IPS-11a (cell line): Measurements from ENCODE around the gene ZNF595.
"Not testable (repeated sequence)": the region's sequence is repeated elsewhere in the genome, so short reads cannot be mapped to it uniquely, and the experiment has no call there.

Experiments used
- H3K4me3 ChIP-seq: one replicate; pipeline ENCODE4 v1.5.1; 2013; ENCODE audit warnings: low read depth, low read length, control low read depth

Gene ZNF595

DNA sequence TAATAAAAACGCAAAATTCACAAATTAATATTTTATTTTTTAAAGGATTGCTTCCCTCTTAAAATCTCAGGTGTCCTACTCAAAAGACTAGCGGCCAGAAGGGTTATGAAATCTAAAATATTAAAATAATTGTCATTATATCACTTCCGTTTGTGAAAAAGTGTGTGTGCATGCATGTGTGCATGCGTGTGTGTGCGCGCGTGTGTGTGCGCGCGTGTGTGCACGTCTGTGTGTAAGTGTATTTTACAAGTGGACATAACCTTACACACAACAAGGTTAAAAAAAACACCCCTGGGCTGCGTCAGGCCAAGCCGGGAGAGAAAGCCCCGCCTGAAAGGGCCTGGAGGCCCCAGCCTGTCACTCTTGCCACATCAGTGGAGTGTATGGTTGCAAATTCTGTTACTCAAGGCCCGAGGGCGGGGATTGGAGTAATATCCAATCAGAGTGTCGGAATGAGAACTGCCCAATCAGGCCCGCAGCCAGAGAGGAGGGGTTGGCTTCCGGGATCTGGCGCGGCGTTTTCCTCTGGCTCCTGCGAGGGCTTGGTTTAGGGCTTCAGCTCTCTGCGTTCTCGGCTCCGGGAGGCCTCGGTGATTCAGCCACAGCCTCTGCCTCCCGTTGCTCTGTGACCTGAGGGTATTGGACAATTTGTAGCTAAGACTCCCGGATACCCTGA lies at the start of gene ZNF595:
Gene ZNF595 (plus strand): TSS at position 518 of the 676 bp plus-strand sequence. CDS start 168 bp downstream, outside the sequence.
- H3K4me3 ChIP-seq, result peak within 1 kb of the TSS; percentile 27

DNA sequence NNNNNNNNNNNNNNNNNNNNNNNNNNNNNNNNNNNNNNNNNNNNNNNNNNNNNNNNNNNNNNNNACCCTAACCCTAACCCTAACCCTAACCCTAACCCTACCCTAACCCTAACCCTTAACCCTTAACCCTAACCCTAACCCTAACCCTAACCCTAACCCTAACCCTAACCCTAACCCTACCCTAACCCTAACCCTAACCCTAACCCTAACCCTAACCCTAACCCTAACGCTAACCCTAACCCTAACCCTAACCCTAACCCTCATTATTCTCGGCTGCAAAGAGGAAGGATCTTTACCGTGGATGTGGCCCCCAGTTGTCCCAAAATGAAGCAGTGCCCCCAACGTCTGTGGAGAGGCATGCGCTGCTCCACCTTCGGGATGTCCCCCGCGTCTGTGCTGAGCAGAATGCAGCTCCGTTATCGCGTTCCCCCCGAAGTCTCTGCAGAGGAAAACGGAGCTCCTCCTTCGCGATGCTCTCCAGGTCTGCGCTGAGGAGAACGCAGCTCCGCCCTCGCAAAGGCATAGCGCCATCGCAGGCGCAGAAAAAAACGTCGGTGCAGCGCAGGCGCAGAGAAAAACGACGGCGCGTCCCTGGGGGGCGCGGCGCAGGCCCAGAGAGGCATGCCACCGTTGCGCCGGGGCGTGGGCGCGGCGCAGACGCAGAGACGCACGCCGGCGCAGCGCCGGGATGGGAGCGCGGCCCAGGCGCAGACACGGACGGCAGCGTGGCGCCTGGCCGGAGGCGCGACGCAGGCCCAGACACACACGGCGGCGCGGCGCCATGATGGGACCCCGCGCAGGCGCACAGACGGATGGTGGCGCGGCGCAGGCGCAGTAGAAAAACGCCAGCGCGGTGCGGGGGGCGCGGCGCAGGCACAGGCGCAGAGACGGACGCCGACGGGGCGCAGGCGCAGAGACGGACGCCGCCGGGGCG lies 42.9 kb upstream of the ZNF595 start:
- H3K4me3 ChIP-seq, result not testable (repeated sequence)

DNA sequence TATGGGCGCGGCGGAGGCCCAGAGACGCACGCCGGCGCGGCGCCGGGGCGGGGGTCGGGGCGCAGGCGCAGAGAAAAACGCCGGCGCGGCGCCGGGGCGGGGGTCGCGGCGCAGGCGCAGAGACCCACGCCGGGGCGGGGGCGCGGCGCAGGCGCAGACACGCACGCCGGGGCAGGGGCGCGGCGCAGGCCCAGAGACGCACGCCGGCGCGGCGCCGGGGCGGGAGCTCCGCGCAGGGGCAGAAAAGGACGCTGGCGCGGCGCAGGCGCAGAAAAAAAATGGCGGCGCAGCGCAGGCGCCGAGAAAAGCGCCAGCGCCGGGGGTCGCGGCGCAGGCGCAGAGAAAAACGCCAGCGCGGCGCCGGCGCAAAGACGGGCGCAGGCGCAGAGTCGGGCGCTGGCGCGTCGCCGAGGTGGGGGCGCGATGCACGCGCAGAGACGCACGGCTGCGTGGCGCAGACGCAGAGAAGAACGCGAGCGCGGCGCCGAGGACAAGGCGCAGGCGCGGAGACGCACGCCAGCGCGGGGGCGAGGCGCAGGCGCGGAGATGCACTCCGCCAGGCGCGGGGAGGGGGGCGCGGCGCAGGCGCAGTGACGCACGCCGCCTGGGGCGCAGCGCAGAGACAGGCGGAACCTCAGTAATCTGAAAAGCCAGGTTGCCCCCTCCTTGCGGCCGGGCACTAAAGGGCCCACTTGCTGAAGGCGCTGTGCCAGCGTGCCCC lies 41.9 kb upstream of the ZNF595 start:
- H3K4me3 ChIP-seq, result not testable (repeated sequence)

DNA sequence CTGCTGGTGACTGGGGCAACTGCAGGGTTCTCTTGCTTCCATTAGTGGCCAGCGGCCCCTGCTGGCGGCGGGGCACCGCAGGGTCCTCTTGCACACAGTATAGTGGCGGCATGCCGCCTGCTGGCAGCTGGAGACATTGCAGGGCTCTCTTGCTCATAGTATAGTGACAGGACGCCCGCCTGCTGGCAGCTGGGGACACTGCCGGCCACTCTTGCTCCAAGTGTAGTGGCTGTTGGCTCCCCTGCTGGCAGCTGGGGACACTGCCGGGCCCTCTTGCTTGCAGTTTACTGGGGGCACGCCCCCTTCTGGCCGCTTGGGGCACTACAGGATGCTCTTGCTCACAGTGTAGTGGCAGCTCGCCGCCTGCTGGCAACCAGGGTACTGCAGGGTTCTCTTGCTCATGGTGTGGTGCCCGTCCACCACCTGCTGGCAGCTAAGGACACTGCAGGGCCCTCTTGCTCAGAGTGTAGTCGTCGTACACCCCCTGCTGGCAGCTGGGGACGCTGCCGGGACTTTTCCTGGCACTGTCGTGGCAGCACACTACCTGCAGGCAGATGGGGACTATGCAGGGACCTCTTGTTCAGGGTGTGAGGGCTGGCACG lies 41.2 kb upstream of the ZNF595 start:
- not testable (repeated sequence) for H3K4me3 ChIP-seq

DNA sequence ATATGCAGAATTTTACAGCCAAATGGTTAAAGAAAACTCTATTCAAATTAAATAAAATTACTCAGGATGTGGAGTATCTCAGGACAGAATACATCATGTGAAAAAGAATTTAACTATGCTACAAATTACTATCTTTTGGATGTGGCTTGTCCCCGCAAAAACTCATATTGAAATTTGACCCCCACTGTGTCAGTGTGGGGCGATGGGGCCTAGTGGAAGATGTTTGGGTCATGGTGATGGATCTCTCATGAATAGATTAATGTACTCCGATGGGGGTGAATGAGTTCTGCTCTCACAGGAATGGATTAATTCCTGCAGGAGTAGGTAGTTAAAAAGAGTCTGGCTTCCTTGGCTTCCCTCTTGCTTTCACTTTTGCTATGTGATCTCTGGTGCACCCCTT lies 35.0 kb upstream of the ZNF595 start:
- not testable (repeated sequence) for H3K4me3 ChIP-seq

DNA sequence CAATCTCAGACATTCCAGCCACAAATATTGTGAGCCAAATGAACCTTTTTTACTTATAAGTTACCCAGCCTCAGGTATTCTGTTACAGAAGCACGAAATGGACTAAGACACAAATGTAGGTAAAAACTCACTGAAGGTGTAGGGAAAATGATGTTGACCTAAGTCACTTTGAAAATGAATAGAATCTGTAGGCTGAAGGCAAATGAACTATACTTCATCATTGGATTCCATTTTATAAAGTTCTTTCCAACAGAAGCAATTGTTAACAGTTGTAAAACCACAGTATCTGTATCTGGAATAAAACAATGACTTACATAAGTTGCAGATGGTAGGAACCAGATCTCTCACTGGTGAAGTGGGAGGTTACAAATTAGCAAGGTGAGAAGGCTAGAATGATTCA lies 34.5 kb upstream of the ZNF595 start:
- H3K4me3 ChIP-seq, result not testable (repeated sequence)

DNA sequence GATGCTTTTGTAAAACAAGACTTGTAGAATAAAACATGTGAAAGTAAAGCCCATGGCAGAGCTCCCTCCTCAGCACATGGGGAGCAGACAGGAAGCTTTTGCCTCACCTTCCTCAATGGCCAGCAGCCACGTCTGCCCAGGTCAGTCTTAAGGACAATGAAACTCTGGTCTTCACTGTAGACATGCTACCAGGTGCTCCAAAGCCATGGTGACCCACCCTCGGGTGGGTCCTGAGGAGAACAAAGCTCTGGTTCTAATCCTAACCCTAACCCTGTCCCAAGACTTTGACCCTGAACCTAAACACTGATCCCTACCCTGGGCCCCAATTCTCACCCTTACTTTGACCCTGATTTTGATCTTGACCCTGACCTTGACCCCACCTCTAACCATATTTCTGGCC lies 30.2 kb upstream of the ZNF595 start:
- not testable (repeated sequence) for H3K4me3 ChIP-seq

DNA sequence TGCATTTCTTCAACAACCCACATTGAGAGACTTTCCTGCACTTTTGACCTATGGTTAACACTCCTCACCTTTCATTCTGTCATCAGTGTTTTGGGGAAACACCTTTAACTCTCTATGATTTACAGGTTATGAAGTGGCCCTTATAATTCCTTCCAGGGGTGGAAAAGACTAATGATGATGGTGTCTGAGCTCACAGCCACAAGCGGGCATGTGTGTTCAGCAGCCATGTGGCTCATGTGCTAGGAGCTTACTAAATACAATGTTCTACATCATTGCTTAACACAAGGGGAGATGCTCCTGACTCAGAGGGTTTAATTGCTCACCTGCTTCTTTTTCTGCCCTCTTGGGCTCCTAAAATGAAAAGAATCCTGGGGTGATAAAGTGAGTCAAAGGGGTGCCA lies 28.8 kb upstream of the ZNF595 start:
- H3K4me3 ChIP-seq, result not testable (repeated sequence)

DNA sequence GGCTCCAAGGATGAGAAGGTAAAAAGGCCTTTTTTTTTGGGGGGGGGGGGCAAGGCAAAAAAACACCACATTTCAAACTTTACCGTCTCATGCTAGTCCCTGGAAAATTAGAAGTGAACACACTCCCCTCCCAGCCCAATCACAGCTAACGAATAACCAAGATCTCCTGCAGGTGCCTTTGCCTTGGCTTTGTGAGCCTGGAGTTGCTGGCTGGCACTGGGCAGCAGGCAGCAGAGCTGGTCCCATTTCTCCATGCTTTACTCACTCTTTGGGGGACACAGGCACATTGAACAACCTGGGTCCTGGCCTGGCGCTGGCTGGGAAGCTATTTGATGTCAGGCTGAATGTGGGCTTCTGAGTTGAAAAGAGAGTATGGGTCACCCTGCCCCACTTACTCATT lies 25.6 kb upstream of the ZNF595 start:
- H3K4me3 ChIP-seq, result not testable (repeated sequence)

DNA sequence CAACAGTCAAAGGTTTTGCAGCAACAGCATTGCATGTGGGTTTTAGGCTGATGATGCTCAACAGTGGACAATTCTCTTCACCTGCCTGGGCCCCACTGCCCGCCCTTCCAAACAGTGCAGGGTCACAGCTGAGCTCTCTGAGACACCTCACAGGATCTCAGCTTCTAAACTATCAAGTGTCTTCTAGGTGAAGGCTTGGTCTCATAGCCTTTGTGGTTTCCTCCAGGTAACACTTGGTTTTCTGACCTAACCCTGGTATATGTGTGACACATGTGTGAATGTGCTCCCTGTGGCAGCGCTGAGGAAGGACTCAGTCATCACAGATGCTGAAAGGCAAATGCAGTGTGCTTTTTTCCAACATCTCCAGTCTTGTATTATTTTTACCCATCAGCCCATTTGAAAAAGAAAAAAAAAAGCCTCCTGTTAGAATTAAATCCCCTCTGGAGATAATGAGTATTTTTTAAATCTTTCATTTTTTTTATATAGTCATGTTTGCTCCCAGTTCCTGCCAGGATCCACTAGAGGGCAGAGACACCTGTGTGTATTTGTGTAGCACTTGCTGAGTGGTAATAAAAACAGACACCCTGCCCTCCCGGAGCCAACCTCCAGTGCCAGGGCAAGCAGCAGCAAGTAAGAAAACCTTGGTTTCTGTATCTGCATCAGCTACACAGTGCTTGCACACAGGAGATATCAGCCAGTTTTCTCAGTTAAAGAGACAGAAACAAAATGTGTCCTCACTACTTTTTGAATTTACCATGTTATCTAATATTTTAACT lies 24.2 kb upstream of the ZNF595 start:
- not testable (repeated sequence) for H3K4me3 ChIP-seq

DNA sequence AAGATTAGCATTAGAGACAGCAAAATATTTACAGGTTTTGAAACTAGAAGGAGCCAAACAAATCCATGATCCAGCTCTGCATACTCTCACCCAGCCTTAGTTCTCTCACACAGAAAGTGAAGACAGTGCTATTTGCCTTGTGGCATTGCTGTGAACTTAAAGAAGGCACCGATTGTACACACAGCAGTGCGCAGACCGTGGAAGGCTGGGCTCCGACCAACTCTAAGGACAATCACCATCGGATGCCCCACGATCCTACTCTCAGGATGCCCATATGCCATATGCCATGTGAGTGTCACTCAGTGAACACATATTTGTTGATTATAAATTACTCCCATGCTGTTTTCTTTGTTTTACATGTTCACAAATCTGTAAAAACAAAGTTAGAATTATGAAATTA lies 19.8 kb upstream of the ZNF595 start:
- not testable (repeated sequence) for H3K4me3 ChIP-seq

DNA sequence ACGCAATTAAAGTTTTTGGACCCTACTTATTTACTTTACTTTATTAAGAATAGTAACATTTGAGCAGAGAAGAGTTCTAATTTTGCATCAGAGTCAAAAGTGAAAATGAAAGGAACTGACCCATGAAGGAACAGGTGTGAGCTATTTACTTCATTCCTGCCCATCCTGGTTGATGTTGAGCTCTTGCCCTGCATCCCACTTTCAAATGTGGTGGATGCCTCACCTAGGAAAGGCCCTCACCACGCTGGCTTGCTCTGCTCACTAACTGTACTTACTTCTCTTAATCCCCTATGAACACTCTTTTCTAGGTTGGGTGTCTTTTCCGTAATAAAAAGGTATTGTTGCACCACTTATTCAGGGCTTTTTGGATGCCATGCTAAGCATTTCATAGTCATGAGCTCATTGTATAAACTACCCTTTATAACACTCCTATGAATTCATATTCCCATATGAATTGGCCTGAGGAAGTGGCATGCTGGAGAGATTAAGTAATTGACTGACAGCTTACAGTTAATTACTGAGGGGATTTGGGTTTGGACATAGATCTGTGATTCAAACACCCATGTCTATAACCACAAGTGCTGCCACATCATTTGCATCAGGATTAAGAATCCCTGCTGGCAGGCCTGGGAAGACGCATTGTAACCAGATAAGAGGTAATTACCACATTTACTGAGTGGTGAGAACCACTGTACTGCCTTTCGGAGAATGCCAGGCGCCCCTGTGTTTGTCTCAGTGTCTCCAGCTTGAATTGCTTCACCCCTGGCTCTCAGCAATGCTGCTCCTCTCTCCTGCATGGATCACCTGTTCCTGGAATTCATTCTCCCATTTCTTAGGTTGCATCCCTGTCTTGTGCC lies 16.3 kb upstream of the ZNF595 start:
- not testable (repeated sequence) for H3K4me3 ChIP-seq

DNA sequence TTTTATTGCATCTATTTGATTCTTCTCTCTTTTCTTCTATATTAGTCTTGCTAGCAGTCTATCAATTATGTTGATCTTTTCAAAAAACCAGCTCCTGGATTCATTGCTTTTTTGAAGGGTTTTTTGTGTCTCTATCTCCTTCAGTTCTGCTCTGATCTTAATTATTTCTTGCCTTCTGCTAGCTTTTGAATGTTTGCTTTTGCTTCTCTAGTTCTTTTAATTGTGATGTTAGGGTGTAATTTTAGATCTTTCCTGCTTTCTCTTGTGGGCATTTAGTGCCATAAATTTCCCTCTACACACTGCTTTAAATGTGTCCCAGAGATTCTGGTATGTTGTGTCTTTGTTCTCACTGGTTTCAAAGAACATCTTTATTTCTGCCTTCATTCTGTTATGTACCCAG lies 14.9 kb upstream of the ZNF595 start:
- H3K4me3 ChIP-seq, result not testable (repeated sequence)

DNA sequence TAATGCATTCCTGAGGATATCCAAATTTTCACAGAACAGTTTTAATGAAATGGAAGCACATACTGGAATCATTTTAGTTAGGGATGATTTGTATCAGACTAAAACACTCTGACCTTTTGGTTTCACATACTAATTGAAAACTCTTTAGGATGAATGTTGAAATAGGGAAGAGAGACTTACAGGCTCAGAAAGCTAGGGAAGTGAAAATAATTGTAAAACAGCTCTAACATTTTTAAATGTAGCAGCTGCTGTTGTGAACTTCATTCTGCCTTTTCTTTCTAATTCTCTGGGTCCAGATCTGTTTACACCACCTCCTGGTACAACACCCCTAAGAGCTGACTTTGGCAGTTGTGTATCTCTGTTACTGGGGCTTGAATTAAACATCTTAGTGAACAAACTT lies 9.7 kb upstream of the ZNF595 start:
- H3K4me3 ChIP-seq, result not testable (repeated sequence)

DNA sequence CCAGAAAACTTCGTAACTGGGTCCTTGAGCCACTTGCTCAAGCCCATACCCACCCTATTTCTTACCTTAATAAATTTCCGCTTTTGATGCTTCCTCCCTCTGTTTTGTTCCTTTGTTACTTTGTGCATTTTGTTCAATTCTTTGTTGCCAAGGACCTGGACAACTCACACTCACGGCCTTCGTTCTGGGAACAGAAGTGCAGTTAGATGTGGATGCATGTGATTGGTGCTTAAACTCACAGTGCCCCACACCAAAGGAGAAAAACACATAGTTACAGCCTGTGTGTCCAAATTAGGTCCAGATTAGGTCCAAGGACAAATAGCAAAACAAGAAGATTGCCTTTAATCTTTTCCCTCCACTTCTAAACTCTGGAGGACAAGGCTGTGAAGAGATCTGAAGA lies 1.9 kb upstream of the ZNF595 start:
- not testable (repeated sequence) for H3K4me3 ChIP-seq

DNA sequence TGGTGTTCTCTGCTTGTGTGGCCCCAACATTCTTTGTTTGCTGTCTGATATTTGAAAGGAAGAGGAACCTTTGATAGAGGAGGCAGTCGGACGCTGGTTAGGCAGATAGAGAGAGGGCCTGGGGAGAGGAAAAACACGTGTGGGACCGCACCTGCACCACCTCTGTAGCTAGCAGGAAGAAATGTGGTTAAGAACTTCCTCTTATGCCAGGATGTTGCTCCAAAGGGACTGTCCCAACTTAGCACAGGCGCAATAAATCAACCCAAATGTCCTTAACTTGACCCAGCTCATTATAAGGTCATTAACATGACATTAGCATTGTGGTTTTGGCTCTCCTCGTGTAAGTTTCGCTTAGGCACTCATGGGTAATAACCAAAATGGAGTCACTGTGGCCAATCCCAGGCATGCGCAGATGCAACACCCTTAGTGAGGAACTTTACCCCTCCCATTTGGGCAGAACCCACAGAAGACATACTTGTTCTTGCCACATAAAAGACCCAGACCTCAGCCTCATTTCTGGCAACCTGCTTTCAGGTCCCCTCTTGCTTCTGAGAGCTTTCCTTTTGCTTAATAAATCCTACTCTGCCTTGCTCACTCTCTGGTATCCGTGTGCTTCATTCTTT lies 1.4 kb upstream of the ZNF595 start:
- not testable (repeated sequence) for H3K4me3 ChIP-seq

DNA sequence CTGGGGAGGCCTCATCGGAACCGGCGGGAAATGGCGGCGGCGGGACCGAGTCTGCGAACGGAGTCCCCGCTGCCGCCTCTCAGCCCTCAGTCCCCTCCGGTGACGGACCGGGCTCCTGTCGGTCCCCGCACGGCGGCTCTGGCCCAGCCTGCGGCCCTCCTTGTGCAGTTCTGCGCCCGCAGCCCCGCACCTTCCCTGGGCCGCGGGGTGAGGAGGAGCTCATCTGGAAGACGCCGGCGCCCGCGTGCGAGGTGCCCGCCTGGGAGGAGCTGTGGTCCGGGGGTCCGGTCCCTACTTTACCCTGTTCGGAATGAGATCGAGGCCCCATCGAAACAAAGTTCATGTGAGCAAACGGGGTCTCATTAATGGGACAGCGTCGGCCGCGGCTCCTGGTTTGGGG lies 400 bp downstream of the ZNF595 start:
- H3K4me3 ChIP-seq, result not testable (repeated sequence)

DNA sequence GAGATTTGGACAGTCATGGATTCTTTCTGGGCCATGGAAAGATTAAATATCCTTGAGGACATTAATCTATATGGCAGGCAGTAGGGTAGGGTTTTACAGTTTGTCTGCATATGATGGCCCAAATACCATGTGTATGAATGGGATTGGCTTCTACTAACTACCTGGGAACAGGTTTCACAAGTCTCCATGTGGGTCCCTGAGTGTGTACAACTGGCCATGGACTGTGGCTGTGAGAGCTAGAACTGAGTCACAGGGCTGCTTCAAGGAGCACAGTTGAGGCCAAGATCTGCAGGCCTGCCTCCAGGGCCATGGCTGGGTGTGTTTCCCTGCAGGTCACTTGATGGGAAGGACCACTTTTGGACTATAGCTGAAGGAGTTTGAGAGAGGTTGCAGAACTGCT lies 11.6 kb downstream of the ZNF595 start:
- not testable (repeated sequence) for H3K4me3 ChIP-seq

DNA sequence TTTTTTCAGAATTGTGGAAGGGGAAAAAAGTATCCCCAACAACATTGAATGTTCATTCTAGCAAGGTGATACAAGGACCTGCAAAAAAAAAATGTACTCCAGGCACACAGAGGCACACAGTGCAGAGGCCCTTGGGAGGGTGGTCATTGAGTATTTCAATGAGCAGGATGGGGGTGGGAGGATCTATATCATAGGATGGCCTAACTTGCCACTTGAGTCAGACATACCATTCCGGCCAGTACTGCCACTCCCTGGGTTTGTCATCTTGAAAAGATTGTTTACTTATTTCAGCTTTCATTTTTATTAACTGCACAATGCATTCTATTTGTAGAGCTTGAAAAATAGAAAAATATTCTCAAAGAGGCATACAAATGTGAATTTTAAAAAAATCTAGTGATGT lies 18.7 kb downstream of the ZNF595 start:
- no peak overlapping the region for H3K4me3 ChIP-seq
